GM12878 (cell line): ENCODE data around the gene C16orf95. TPM values are rescaled to one million over a fixed set of nuclear protein-coding genes. Genes with fewer than 3 reads are reported as not detected.

Experiments
- ATAC-seq: fragments of 200-7000 bp; cut with Tn5 transposase; 3 replicates; pipeline ENCODE4 v1.9.1; 2020; ENCODE audit warnings: mild to moderate bottlenecking, moderate library complexity
- BruUV-seq: library from RNA; stranded (reverse); fragments of 400-500 nt; replicated peaks from 2 replicates; lab custom pipeline; 2021; lab: Mats Ljungman, UMichigan
- CTCF ChIA-PET: fragments of 300-600 bp; sonication (Branson Sonifier 250); formaldehyde crosslinking; extraction: SDS; loops from one replicate; lab custom pipeline; 2021; ENCODE audit warnings: inconsistent platforms; lab: Yijun Ruan, JAX
- POLR2A ChIA-PET: fragments of 350-600 bp; formaldehyde crosslinking; extraction: SDS; loops from one replicate; lab custom pipeline; 2021; ENCODE audit warnings: inconsistent platforms; lab: Charles Lee
- RAD21 ChIA-PET: fragments of 300-600 bp; sonication (Branson Sonifier 250); formaldehyde crosslinking; loops from one replicate; lab custom pipeline; 2023; ENCODE audit warnings: antibody characterized with exemption; ENCODE audit not compliant: unreplicated experiment; lab: Charles Lee
- SMC1A ChIA-PET: fragments of 300-600 bp; sonication (Branson Sonifier 250); formaldehyde crosslinking; loops from one replicate; lab custom pipeline; 2023; ENCODE audit not compliant: unreplicated experiment, uncharacterized antibody; lab: Charles Lee
- DNase-seq: peaks from one replicate; pipeline ENCODE4 v3.0.0-alpha.2; 2011; ENCODE audit warnings: low read depth, low spot score
- FAIRE-seq: peaks from 3 replicates; lab custom pipeline; 2011; peaks lifted over from hg19 to GRCh38; lab: Jason Lieb, UNC
- H2AFZ ChIP-seq: 2 replicates; pipeline ENCODE4 v1.6.0; 2011; ENCODE audit warnings: low read depth, low read length, control low read depth; ENCODE audit not compliant: control insufficient read depth
- H3K27ac ChIP-seq: 2 replicates; pipeline ENCODE4 v1.5.1; 2011; ENCODE audit warnings: control low read depth; ENCODE audit not compliant: control insufficient read depth, insufficient read depth
- H3K27me3 ChIP-seq, 2 experiments: replicated peaks in 1 of 2; 2 replicates each; pipeline versions ENCODE4 v1.6.0 to v1.6.1; 2011; ENCODE audit warnings: low read length in 1 of 2; ENCODE audit not compliant: control insufficient read depth in 2 of 2, insufficient read depth in 2 of 2
- H3K36me3 ChIP-seq, 2 experiments: 2 replicates each; pipeline ENCODE4 v1.5.1; 2011; ENCODE audit warnings: low read length in 1 of 2; ENCODE audit not compliant: control insufficient read depth in 2 of 2, insufficient read depth in 2 of 2
- H3K4me1 ChIP-seq: 2 replicates; pipeline ENCODE4 v1.6.1; 2011; ENCODE audit warnings: mild to moderate bottlenecking, low read length, moderate library complexity, mixed read lengths; ENCODE audit not compliant: control insufficient read depth, insufficient read depth
- H3K4me2 ChIP-seq: 2 replicates; pipeline ENCODE4 v1.6.0; 2011; ENCODE audit warnings: control low read depth; ENCODE audit not compliant: control insufficient read depth, insufficient read depth
- H3K4me3 ChIP-seq: fragments of 200-600 bp; sonication (generic); 2 replicates; pipeline ENCODE4 v1.5.1; 2016
- H3K79me2 ChIP-seq: 2 replicates; pipeline ENCODE4 v1.6.0; 2011; ENCODE audit warnings: low read length; ENCODE audit not compliant: control insufficient read depth, insufficient read depth
- H3K9ac ChIP-seq: 2 replicates; pipeline ENCODE4 v1.8.0; 2011; ENCODE audit warnings: low read length, control low read depth, mixed read lengths; ENCODE audit not compliant: control insufficient read depth, insufficient read depth
- H3K9me3 ChIP-seq: replicated peaks from 3 replicates; pipeline ENCODE4 v1.5.1; 2011; ENCODE audit warnings: mild to moderate bottlenecking, low read length; ENCODE audit not compliant: control insufficient read depth, insufficient read depth
- H4K20me1 ChIP-seq: 2 replicates; pipeline ENCODE4 v1.6.0; 2011; ENCODE audit not compliant: control insufficient read depth, insufficient read depth
- CHD1 ChIP-seq: IDR thresholded peaks from 2 replicates; pipeline ENCODE4 v1.6.1; 2012; ENCODE audit warnings: low read depth, low read length, improper control_type of control experiment
- CHD4 ChIP-seq: fragments of 200-600 bp; sonication (generic); IDR thresholded peaks from 2 replicates; pipeline ENCODE4 v1.6.1; 2016; ENCODE audit warnings: mild to moderate bottlenecking
- CTCF ChIP-seq, 3 experiments: IDR thresholded peaks in 2 of 3; conservative IDR thresholded peaks in 1 of 3; 2 replicates each; pipeline ENCODE4 v1.5.1; 2011; ENCODE audit warnings: low read depth in 3 of 3, low read length in 3 of 3, mild to moderate bottlenecking in 3 of 3, control low read depth in 2 of 3, moderate library complexity in 2 of 3, inconsistent platforms in 1 of 3, mixed read lengths in 1 of 3; ENCODE audit not compliant: control insufficient read depth in 2 of 3, insufficient read depth in 1 of 3; ENCODE audit errors: extremely low read depth in 1 of 3
- ELK1 ChIP-seq: IDR thresholded peaks from 2 replicates; pipeline ENCODE4 v1.6.1; 2012; ENCODE audit warnings: low read depth, low read length, improper control_type of control experiment
- GATAD2B ChIP-seq: fragments of 450-650 bp; conservative IDR thresholded peaks from 2 replicates; pipeline ENCODE4 v1.6.1; 2017; ENCODE audit warnings: low read depth, mild to moderate bottlenecking, moderate library complexity
- MEF2A ChIP-seq: IDR thresholded peaks from 2 replicates; pipeline ENCODE4 v1.6.1; 2011; ENCODE audit warnings: low read depth, mild to moderate bottlenecking, low read length, moderate library complexity; ENCODE audit not compliant: insufficient read depth
- POLR2AphosphoS5 ChIP-seq: IDR thresholded peaks from 2 replicates; pipeline ENCODE4 v1.6.1; 2011; ENCODE audit warnings: mild to moderate bottlenecking, low read length, inconsistent platforms
- PRDM15 ChIP-seq: fragments of 450-650 bp; formaldehyde crosslinking; IDR thresholded peaks from 2 replicates; pipeline ENCODE4 v1.4.0; 2020; ENCODE audit warnings: mild to moderate bottlenecking, moderate library complexity
- ZBTB4 ChIP-seq: fragments of 450-650 bp; formaldehyde crosslinking; IDR thresholded peaks from 2 replicates; pipeline ENCODE4 v1.4.0; 2022; ENCODE audit warnings: mild to moderate bottlenecking, moderate library complexity
- WGBS: methylation state at CpG from one replicate; pipeline ENCODE4 v1.1.6; 2016; ENCODE audit warnings: low lambda C conversion rate; ENCODE audit not compliant: insufficient replicate concordance, insufficient coverage; ENCODE audit errors: missing lambda C conversion rate; 5-methylcytosine and 5-hydroxymethylcytosine counted together
- in situ Hi-C: fragments of 300-500 bp; cut with MboI; formaldehyde crosslinking; loops from 9 replicates; pipeline ENCODE4 v1.14.3; 2018; ENCODE audit warnings: mixed read lengths
- intact Hi-C: fragments of 100-400 bp; cut with micrococcal nuclease; formaldehyde crosslinking; loops from one replicate; pipeline ENCODE4 v1.14.2; 2022; ENCODE audit not compliant: unreplicated experiment
- polyA plus RNA-seq, 11 experiments: library from polyadenylated mRNA; depleted of rRNA in 4 of 11; unstranded in 6 of 11; stranded (reverse) in 5 of 11; fragments of >200 nt; fragmentation: Nextera tagmentation in 4 of 11; fragmentation: Illumina TruSeq in 1 of 11; extraction: Ambion mirVana in 4 of 11; extraction: Trizol in 1 of 11; gene quantifications; 1 replicate in 1 of 11; 2 replicates in 10 of 11; pipeline versions ENCODE4 v1.2.1 to v1.2.3, GENCODE V29; 2011 to 2016; ENCODE audit warnings: inconsistent platforms in 2 of 11, missing spikeins in 2 of 11, low read depth in 1 of 11
- total RNA-seq, 4 experiments: library from RNA; depleted of rRNA in 3 of 4; stranded (reverse); fragments of >200 nt in 3 of 4; fragmentation: Illumina TruSeq in 1 of 4; extraction: Trizol in 1 of 4; gene quantifications; 2 replicates each; pipeline versions ENCODE4 v1.2.1 to v1.2.3, GENCODE V29; 2013 to 2021

Gene C16orf95
- total and polyA plus RNA-seq, 10 of the 15 experiments (the other 5 are each of a cell fraction or from before 2014, with no cell fraction given) = 0.90 to 22.7 (median 6.0) TPM

- TF ChIP-seq PRDM15 (CRISPR knock-in tag) = no peak
- no peak for TF ChIP-seq POLR2AphosphoS5
Observed at GRCh38 chr16:87344165-87344930, 27.2 kb upstream of the C16orf95 start (continued).

GRCh38 chr16:87343753-87344050, 26.5 kb upstream of the C16orf95 start:
- in situ Hi-C loops = no loop called here
- 90% methylated on average over 11 of the region's 11 CpGs for WGBS
- TF ChIP-seq CTCF (IDR thresholded peaks at IDR 0.05 in 2 of 3, conservative IDR thresholded peaks at IDR 0.05 in 1 of 3; ENCODE audit: control insufficient read depth in 2 of 3, extremely low read depth in 1 of 3, insufficient read depth in 1 of 3, low read depth in 3 of 3, low read length in 3 of 3) = no peak
- TF ChIP-seq ZBTB4 (CRISPR knock-in tag) = no peak
- no peak for TF ChIP-seq CHD1
- TF ChIP-seq MEF2A = no peak
- no peak for TF ChIP-seq CHD4
- TF ChIP-seq ELK1 = no peak
- no peak for TF ChIP-seq GATAD2B

More at GRCh38 chr16:87343753-87344050, 26.5 kb upstream of the C16orf95 start:
- Histone ChIP-seq H4K20me1 (no peaks in the 10 kb centered on the region), H3K9me3 (no peaks in the 10 kb centered on the region), H3K4me1 (no peaks in the 10 kb centered on the region), H3K36me3 (peaks cover 2 to 14% of the 10 kb centered on the region in 2 experiments; a peak in 3 of 4 replicates), H3K27me3 (no peaks in the 10 kb centered on the region), H3K4me3 (no peak overlapping the region), H3K4me2 (no peak overlapping the region), H2AFZ (no peak overlapping the region), H3K27ac (no peak overlapping the region), H3K79me2 (no peaks in the 10 kb centered on the region), H3K9ac (no peak overlapping the region)
- ATAC-seq = no peak
- BruUV-seq = no TSS peak
- intact Hi-C loops = no loop called here
- no peak for DNase-seq
- FAIRE-seq = no peak
- ChIA-PET SMC1A (no interaction called here), CTCF (no interaction called here), POLR2A (no interaction called here), RAD21 (no interaction called here)
